GM19467 (cell line): ENCODE data around the gene HSD17B3.
"Not testable (repeated sequence)": the region's sequence is repeated elsewhere in the genome, so short reads cannot be mapped to it uniquely, and the experiment has no call there.

Source experiments
- ATAC-seq: cut with Tn5 transposase; IDR thresholded peaks from one replicate; pipeline ENCODE4 v1.9.1; 2021; ENCODE audit warnings: mild to moderate bottlenecking, moderate library complexity; ENCODE audit not compliant: unreplicated experiment

HSD17B3 gene

GRCh38 chr9:96309850-96310249, 7.9 kb upstream of the HSD17B3 start:
- ATAC-seq: no peak

DNA sequence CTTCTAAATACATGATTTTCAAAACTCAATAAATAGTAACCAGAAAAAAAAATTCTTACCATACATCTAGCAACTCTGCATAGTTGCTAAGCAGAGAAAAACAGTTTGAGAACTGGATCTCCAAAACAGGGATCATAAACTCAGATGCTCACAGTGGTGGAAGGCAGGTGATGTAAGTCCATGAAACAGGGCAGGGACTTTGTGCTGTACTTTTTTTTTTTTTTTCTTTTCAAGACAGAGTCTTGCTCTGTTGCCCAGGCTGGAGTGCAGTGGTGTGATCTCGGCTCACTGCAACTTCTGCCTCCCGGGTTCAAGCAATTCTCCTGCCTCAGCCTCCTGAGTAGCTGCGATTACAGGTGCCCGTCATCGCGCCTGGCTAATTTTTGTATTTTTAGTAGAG, 5.0 kb upstream of the HSD17B3 start:
- ATAC-seq: not testable (repeated sequence)

- no peak for ATAC-seq
These were observed 3.2 kb upstream of the HSD17B3 start for GRCh38 chr9:96305171-96305570.

DNA sequence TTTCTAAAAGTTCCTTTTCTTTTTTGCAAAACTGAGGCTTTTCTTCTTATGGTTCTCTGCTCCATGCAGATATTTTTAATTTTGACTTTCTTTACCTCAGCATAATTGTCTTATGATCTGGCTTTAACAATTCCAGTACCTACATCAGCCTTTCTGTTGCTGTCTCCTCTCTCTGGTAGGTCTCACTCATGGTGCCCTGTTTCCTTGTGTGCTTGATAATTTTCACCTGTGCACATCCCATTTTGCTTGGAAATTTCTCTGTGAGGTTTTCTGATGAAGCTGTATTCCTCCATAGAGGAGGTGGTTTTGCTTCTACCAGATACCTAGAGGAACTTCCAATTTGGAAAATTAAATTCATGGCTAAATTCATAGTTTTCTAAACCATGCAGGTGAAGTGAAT, 2.3 kb upstream of the HSD17B3 start:
- ATAC-seq: no peak

DNA sequence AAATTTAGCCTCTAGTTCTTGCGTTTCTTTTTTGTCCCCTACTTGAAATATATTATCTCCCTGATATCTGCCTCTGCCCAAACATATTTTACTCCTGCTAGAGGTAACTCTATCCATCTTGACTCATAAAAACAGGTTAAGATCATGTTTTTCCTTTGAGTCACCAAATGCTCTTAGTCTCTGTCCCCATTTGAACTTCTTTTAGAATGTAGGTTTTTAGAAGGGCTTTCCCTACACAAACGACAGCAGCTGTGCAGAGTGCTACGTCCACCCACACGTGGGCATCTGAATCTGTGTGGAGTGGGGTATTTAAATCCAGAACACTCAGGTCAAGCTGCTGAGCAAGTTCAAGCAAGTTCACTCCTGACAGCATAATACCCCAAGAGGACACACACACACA, 2.2 kb downstream of the HSD17B3 start:
- ATAC-seq: no peak

GRCh38 chr9:96294159-96294545, 7.8 kb downstream of the HSD17B3 start:
- ATAC-seq: no peak

DNA sequence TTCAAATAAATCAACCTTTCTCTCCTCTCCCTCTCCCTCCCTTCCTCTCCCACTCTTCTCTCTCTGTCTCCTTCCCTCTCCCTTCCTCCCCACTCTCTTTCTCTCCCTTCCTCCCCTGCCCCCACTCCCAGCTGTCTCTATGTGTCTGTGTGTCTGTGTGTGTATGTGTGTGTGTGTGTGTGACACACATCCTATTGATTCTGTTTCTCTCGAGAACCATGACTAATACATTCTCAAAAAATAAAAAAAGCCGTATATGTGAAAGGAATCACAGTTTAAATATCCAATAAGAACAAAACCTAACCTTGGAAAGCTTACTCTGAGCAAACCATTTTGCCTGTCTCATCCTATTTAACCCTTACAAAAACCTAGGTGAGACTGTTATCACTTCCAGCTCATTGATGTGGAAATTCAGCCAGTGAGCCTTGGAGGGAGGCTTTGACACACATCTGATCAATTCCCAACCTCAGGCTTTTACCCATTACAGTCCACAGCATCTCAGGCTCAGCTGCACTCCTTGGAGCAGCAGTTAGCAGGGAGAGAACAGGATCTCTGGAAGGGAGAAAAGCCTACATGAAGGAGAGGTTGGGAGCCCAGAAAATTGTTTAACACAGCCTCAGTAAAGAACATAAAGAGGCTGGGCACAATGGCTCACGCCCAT, 8.3 kb downstream of the HSD17B3 start:
- no peak for ATAC-seq

GRCh38 chr9:96289392-96289791, 12.6 kb downstream of the HSD17B3 start:
- no peak for ATAC-seq

DNA sequence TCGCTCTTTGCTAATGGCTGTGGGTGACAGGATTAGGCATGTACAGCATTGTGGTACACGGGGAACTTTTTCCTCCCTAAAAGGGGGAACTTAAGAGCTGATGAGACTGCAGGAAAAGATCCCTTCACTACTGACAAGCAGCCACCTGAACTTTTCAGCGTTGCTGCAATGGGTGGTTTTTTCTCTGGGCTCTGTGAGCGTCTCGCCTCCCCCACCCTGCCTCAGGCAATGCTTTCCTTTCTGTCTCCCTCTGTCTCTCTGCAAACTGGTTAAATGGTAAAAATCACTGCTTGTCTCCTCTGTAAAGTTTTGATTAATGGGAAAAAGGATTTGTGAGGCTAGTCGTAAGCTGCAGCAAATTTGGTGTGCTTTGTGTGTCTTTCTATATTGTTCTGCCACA, 20.3 kb downstream of the HSD17B3 start:
- ATAC-seq: no peak

DNA sequence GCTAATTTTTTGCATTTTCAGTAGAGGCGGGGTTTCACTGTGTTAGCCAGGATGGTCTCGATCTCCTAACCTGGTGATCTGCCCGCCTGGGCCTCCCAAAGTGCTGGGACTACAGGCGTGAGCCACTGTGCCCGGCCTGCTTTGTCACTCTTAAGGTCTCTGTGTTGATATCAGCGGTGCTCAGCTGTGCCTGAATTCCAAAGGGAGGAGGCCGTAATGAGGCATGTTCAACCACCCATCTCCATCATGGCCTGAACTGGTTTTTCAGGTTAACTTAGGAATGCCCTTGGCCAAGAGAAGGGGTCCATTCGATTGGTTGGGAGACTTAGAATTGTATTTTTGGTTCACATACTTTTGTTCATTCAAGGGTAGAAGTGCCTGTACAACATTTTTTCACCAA, 22.0 kb downstream of the HSD17B3 start:
- no peak for ATAC-seq

- ATAC-seq: no peak
These were observed 27.0 kb downstream of the HSD17B3 start for GRCh38 chr9:96274939-96275338.

DNA sequence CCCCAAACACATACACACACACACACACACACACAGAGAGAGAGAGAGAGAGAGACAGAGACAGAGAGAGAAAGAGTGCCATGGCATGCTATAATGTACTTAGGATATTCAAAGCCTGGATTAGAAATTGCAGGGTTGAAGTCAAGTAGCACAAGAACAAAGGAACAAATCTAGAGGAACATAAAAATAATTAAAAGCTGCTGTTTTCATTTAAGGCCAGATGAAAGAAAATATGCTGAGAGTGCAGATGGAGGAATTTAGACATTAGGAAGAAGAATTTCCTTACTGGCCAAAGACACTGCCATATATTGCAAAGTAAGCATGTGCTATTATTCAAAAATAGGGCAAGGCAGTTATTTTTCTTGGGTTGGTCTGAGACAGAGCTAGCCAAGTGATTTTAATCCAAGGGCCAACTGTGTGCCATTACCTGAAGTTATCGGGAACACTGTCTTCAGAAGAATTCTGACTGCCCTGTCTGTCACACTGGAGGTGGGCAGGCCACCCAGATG, 31.7 kb downstream of the HSD17B3 start:
- ATAC-seq: no peak

DNA sequence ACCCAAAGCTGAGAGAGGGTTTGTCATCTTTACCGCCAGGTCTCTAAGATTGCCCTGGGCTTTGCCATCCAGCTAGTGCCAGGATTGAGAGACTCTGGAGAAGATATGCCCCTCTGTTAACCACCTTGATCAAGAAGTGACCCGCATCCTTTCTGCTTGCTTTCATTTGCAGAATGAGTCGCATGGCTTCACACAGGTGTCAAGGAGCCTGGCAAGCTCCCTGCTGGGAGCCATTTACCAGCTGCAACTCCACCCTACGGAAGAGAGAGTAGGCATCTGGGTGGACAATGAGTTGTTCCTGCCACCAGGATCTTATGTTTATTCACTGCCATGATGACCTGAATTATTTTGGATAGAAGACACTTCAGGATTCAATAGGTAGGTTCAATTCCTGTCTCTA, 43.0 kb downstream of the HSD17B3 start:
- no peak for ATAC-seq

GRCh38 chr9:96256800-96257199, 45.2 kb downstream of the HSD17B3 start:
- ATAC-seq: no peak

- ATAC-seq: no peak
These were observed 46.3 kb downstream of the HSD17B3 start for GRCh38 chr9:96255698-96256097.

DNA sequence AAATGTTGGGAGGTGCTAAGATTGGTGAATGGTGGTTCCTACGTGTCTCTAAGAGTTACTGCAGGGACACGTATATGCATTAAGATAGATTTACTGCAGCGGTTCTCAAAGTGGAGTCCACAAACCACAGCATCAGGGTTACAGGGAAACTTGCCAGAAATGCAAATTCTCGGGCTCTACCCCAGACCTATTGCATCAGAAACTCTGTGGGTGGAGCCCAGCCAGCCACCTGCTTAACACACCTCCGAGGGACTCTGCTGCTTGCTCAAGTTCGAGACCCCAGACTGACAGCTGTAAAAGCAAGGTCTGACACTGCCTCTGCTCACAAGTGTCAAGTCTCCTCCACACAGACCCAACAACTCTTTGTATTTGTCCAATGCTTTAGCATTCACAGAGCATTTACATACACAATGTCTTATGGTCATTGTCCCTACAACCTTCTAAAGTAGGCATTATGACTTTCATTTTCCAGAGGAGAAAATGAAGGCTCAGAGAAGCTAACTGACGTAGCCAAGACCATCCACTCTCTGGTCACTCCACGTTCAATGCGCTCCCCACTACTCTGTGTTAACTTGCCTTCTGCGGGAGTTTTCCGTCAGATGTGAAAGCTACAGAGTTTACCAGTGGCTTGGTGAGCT, 48.8 kb downstream of the HSD17B3 start:
- no peak for ATAC-seq

GRCh38 chr9:96251451-96251850, 50.5 kb downstream of the HSD17B3 start:
- ATAC-seq: no peak

GRCh38 chr9:96249746-96250145, 52.2 kb downstream of the HSD17B3 start:
- ATAC-seq: no peak

- no peak for ATAC-seq
These were observed 55.7 kb downstream of the HSD17B3 start for GRCh38 chr9:96246267-96246671.

DNA sequence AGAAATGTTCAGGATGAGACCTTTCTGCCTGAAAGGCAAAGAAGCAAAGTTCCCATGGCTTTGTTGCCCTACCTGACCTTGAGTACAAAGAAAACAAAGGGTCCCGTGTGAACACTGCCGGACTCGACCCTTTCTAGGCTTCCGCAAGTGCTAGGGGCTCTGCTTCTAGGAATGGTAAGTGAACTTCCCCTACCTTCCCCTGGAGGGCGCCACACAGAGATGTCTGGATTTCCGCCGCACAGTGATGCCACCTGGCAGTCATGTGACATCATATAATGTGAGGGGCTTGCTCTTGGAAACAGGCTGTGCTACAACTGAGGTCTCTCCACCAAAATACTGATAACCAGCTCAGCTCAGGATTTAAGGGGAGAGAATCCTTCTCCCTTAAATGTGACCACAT, 56.6 kb downstream of the HSD17B3 start:
- no peak for ATAC-seq

DNA sequence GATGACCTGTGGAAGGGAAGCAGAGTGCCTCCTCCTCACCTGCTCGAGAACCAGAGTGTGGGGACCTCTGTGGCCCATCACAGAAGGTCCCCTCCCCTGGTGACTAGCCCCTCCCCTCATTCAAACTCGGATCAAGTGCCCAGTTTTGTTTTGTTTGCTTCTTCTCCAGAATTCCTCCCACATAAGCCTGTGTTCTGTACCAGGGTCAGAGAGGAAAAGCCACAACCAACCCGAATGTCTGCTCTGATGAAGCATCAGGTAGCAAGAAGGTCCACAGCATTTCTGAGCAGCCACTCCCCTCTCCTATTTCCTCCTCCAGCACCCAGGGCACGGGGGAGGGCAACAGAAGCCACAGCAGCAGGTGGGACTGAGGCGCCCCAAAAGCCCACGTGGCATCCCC, 58.2 kb downstream of the HSD17B3 start:
- no peak for ATAC-seq

GRCh38 chr9:96242811-96243210, 59.2 kb downstream of the HSD17B3 start:
- ATAC-seq: no peak

GRCh38 chr9:96241391-96241809, 60.6 kb downstream of the HSD17B3 start:
- no peak for ATAC-seq
